Body of pancreas (tissue), 4 donors: ENCODE results near the gene NRCAM.

Source experiments
- CTCF ChIP-seq, 7 experiments: fragments of 450-650 bp in 4 of 7; fragments of 200-600 bp in 3 of 7; sonication (generic) in 3 of 7; IDR thresholded peaks; one replicate each; pipeline ENCODE4 v1.5.1; 2016 to 2019; ENCODE audit warnings: antibody characterized with exemption in 7 of 7
- POLR2A ChIP-seq, 3 donors: fragments of 450-650 bp; IDR thresholded peaks; one replicate each; pipeline ENCODE4 v1.6.1; 2016; ENCODE audit warnings: antibody characterized with exemption in 3 of 3, mild to moderate bottlenecking in 2 of 3

GRCh38 chr7:108270385-108271015 is 185.7 kb downstream of the NRCAM start:
- TF ChIP-seq CTCF (IDR thresholded peaks at IDR 0.05) (no peak), POLR2A (IDR thresholded peaks at IDR 0.05) (no peak)
